Dermis microvascular lymphatic vessel endothelial cell (primary cell): ENCODE measurements around the gene UNKL. TPM values are rescaled to one million over a fixed set of nuclear protein-coding genes. Genes with fewer than 3 reads are reported as not detected.

Experiments
- DNase-seq, 2 donors: peaks; one replicate each; pipeline versions ENCODE4 v3.0.0 to v3.0.0-alpha.2; 2010; ENCODE audit warnings: low read depth in 2 of 2
- total RNA-seq: library from RNA; depleted of rRNA; stranded (reverse); fragments of >200 nt; gene quantifications from 2 replicates; pipeline ENCODE4 v1.2.1, GENCODE V29; 2014

UNKL gene
- total RNA-seq, 1 donor from 2014 or later = 5.3 TPM

DNA sequence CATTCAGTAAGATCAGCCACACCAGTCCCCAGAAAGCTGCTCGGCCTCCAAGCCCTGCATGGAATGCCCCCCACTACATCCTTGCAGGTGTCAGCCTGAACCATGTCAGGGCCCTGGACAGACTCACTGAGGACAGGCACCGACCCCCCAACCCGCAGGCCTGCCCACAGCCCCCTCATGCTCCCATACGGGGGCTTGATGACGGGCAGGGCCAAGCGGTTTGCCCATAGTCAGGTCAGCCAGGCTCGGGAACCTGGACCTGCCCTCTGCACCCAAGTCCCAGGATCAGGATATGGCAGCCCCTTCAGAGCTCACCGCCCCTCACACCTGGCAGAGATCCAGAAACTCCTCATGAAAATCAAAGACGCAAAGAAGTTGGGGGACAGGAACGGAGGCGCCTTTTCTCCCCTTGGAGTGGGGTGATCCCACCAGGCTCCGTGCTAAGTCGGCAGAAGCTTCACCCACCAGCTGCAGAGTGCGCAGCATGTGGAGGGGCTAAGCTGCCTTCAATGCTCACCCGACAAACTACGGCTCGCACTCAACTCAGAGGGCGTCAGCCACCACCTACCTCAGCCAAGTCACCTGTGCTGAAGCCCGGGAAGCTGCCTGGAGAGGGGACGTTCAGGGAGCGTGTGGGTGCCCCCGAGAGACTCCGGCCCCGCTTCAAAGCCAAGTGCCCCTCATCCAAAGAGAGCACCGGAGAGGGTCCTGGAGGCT lies 36.3 kb downstream of the UNKL start:
- DNase-seq = no peak

- DNase-seq = no peak
Observed at GRCh38 chr16:1377406-1378010, 37.0 kb downstream of the UNKL start.

DNA sequence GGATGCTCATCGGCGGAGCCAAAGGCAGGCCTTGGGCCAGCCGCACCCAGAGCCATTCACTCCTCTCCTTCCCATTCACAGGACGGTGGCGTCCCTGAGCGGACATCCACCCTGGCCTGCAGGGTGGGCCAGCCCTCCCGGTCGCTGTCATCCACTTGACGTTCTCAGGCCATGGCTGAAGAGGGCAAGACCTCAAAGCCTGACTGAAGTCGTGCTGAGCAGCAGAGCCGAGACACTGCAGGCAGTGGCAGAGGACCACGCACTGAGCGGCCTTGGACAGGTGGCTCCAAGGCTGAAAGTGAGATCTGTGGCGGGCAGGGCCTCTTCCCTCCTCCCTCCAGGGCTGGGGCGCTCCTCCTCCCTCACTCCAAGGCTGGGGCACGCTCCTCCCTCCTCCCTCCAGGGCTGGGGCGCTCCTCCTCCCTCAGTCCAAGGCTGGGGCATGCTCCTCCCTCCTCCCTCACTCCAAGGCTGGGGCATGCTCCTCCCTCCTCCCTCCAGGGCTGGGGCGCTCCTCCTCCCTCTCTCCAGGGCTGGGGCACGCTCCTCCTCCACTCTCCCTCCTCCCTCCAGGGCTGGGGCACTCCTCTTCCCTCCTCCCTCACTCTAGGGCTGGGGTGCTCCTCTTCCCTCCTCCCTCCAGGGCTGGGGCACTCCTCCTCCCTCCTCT lies 38.6 kb downstream of the UNKL start:
- no peak for DNase-seq

DNA sequence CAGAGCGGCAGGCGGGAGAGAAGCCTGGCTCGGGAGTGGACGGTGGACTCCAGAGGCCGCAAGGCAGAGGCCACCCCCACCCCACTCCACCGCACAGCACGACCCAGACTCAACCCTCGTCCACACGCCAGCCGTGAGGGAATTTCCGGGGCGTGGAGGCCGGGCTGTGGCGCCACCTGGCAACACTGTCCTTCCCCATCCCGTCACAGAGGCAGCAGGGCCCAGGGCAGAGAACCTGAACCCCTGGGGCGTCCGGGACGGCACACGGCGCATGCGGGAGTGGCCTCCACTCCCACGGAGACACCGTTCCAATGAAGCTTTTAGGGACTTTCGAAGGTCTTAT lies 39.2 kb downstream of the UNKL start:
- no peak for DNase-seq

DNA sequence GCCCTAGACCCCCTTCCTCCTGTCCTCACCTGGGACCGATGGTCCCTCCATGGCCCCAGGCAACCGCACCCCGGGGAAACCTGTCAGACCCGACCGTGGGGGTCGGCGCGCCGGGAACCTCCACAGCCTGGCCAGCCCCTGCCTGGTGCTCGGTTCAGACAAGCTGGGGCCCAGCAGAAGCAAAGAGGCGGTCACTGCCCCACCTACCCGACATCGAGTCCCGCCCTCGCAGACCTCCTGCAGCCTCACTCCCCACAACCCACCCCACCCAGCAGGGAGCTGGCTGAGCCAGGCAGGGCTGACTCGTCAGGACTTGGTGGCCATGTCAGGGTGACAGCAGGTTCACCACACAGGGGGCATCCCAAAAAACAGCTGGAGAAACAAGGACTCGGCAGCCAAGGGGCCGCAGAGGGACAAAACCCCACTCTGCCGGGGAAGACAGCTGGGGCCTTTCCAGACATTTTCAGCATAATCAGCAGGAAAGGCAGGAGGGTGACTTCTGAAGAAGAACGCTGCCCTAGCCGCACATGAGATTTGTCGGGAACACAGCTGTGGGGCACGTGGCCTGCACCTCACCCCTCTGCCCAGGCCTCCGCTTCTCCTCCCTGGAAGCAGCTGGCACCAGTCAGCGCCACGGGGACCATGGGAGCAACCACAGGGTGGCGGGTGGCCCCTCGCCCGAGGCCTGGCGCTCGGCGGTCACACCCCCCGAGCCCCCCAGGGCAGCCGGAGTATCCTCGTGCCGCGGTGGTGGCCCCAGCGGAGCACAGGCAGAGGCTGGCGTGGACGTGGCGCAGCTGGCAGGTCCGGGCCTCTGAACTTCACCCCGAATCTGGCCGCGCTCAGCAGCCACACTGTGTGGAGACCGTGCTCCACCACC lies 39.8 kb downstream of the UNKL start:
- DNase-seq = no peak

GRCh38 chr16:1372292-1372950 lies 42.1 kb downstream of the UNKL start:
- DNase-seq = no peak

GRCh38 chr16:1371054-1371978 lies 43.2 kb downstream of the UNKL start:
- DNase-seq = no peak

DNA sequence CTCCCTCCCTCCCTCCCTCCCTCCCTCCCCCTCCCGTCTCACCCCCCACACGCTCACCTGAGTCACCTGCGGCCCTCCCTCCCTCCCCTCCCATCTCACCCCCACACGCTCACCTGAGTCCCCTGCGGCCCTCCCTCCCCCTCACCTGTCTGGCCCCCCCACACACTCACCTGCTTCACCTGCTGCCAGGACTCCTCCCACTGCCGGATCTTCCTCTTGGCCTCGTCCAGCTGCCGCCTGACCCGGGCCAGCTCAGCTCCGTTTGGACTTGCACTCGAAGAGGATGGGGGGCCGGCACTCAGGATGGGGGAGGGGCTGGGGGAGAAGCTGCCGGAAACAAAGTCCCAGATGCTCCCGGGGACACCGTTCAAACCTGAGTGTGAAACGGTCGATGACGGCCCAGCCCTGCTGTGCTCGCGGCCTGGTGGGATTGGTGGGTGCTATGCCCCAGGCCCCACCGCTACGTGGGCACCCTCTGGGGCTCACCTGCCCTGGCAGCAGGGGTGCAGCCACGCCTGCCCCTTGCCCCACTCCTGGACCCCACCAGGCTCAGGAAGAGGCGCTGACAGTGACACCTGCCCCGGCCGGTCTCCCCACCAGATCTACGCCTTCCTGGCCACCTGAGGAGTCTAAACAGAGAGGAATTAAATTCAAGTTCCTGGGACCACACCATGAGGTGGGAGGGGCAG lies 46.9 kb downstream of the UNKL start:
- no peak for DNase-seq

- no peak for DNase-seq
Observed at GRCh38 chr16:1366712-1367299, 47.7 kb downstream of the UNKL start.

DNA sequence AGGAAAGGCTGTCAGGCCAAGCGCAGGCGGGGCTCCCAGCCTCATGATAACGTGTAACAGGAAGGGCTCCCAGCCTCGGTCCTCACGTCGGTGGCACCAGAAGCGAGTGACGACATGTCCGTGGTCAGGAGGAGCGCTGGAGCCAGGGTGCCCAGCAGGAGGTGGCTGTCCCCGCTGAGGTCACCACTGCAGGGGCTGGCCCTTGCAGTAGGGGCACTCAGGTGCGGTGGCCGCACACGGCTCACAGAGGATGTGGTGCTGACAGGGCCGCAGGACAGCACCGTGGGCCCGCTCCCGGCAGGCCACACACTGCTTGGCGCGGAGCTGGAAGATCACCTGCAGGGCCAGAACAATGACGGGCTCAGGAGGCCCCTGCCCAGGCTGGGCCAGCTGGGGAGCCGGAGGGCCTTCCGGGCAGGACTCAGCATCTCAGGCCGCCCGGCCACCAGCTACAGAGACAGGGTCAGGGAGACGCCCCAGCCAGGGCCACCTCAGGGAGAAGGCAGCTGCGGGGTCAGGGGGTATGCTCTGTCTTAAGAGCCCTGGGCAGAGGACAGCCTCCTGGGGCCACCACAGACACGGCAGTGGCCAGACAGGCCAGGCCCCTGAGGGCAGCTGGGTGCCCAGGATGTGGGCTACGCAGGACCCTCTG lies 48.3 kb downstream of the UNKL start:
- DNase-seq = no peak

GRCh38 chr16:1364510-1364909 lies 50.0 kb downstream of the UNKL start:
- no peak for DNase-seq

DNA sequence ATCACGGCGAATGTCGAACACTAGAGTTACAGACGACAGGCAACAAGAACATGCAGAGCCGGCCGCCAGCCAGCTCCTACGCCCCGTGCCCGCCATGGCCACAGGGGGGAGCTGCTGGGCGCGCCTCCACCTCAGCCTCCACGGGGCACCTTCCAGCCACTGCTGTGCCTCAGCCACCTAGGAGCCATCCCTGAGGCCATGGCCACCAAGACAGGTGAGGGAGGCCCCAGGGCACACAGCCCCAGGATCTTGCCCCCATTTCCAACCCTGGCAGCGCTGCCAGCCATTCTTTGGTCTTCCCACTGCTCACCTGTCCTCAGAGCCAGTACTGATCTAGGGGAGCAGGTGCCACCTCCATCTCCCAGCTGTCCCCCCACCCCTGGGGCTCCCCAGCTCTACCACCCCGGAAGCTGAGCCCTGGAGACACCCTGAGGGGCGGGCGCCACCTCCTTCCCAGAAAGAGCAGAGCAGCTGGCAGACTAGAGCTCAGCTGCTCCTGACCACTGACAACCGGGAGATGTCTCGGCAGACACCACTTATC lies 50.9 kb downstream of the UNKL start:
- peak; percentile 25 to 65 for DNase-seq

DNA sequence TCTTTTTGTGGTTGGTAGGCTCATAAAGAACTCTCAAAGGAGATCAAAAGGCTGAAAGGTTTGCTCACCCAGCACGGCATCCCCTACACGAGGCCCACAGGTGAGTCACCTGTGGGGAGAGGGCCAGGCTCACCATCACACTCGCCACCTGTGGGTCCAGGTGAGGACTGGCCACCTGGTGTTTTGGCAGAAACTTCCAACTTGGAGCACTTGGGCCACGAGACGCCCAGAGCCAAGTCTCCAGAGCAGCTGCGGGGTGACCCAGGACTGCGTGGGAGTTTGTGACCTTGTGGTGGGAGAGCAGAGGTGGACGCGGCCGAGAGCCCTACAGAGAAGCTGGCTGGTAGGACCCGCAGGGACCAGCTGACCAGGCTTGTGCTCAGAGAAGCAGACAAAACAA lies 51.7 kb downstream of the UNKL start:
- no peak for DNase-seq

GRCh38 chr16:1361685-1362360 lies 52.7 kb downstream of the UNKL start:
- no peak for DNase-seq

DNA sequence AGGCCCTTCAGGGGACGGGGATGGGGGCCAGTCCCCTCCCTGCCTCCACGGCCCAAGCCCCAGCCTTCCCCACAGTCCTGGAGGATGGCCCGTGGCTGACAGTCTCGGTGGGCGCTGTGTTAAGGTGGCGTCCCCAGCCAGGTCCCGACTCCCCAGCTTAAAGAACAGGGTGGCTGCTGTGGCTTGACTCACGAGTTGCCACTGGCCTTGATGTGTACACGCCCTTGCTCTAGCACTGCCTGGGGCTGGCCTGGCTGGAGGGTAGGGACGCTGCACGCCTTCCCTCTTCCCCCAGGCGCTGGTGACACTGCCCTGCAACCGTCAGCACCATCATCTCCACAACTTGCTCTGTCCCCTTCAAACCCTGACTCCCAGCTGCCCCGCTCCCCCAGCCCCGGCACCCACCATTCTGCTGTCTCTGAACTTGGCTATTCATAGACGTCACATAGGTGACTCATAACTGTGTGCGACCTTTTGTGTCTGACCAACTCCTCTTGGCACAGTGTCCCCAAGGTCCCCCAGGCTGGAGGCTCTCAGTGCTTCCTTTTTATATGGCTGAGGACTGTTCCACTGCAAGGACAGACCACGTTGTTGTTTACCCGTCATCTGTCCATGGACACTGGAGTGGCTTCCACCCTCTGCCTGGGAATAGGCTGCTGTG lies 56.5 kb downstream of the UNKL start:
- no peak for DNase-seq

- no peak for DNase-seq
Observed at GRCh38 chr16:1356061-1356900, 58.2 kb downstream of the UNKL start.

DNA sequence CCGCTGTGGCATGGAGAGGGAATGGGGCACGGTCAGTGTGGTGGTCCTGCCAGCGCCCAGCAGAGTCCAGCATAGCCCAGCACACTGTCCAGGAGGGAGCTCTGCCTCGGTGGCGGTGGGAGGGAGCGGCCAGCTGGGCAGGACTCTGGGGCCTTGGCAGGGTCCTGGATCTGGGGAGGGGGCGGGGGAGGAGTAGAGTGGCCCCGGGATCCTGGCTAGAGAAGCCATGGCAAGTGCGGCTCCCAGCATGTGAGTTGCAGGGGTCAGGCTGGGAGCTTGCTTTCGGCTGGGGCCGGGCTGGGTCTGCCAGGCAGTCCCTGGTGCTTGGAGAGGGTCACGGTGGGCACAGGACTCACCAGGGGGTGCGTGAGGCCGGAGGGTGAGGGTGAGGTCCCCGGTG lies 58.9 kb downstream of the UNKL start:
- DNase-seq = no peak
